Ovary (tissue), 9 donors: ENCODE results near the gene ADCK1. TPM values are rescaled to one million over a fixed set of nuclear protein-coding genes. Genes with fewer than 3 reads are reported as not detected.

Experiments used
- DNase-seq, 5 donors: peaks; one replicate each; pipeline ENCODE4 v3.0.0-alpha.2; 2019 to 2020
- H3K27ac ChIP-seq, 2 donors: fragments of 200-600 bp; one replicate each; pipeline versions ENCODE4 v1.5.1 to v1.8.0; 2019 to 2022
- H3K27me3 ChIP-seq: fragments of 200-600 bp; one replicate; pipeline ENCODE4 v1.8.0; 2022
- H3K36me3 ChIP-seq: fragments of 200-600 bp; sonication (generic); one replicate; pipeline ENCODE4 v1.5.1; 2019
- H3K4me1 ChIP-seq: one replicate; pipeline ENCODE4 v1.8.1; 2013; ENCODE audit warnings: mild to moderate bottlenecking, moderate library complexity; ENCODE audit not compliant: insufficient read depth
- H3K4me3 ChIP-seq: fragments of 200-600 bp; sonication (generic); one replicate; pipeline ENCODE4 v1.5.1; 2017
- H3K9me3 ChIP-seq, 2 donors: fragments of 200-600 bp in 1 of 2; sonication (generic) in 1 of 2; one replicate each; pipeline versions ENCODE4 v1.5.1 to v1.8.1; 2013 to 2019; ENCODE audit warnings: mild to moderate bottlenecking in 1 of 2, moderate library complexity in 1 of 2
- CTCF ChIP-seq, 3 donors: fragments of 450-650 bp in 2 of 3; fragments of 200-600 bp in 1 of 3; IDR thresholded peaks; one replicate each; pipeline versions ENCODE4 v1.5.1 to v1.8.0; 2016 to 2022; ENCODE audit warnings: antibody characterized with exemption in 3 of 3, mild to moderate bottlenecking in 1 of 3
- EP300 ChIP-seq: sonication (generic); formaldehyde crosslinking; IDR thresholded peaks from one replicate; pipeline ENCODE4 v1.6.1; 2017; ENCODE audit warnings: antibody characterized with exemption
- POLR2A ChIP-seq: fragments of 450-650 bp; IDR thresholded peaks from one replicate; pipeline ENCODE4 v1.6.1; 2017; ENCODE audit warnings: antibody characterized with exemption, mild to moderate bottlenecking, moderate library complexity
- WGBS, 3 donors: extraction: QIAGEN DNeasy Blood & Tissue Kit in 1 of 3; methylation state at CpG; one replicate each; pipeline versions ENCODE4 v1.1.5 to v1.1.7; 2013 to 2017; 5-methylcytosine and 5-hydroxymethylcytosine counted together
- intact Hi-C, 4 donors: fragments of 100-400 bp; cut with DNase I; formaldehyde crosslinking; loops; one replicate each; pipeline versions ENCODE4 v1.11.0 to v1.15.1; 2022 to 2023
- polyA plus RNA-seq, 2 donors: library from polyadenylated mRNA; stranded (reverse); fragments of 200-250 nt in 1 of 2; fragments of 350-450 nt in 1 of 2; fragmentation: Illumina TruSeq in 1 of 2; extraction: RNeasy Lipid Tissue Mini Kit (QIAGEN cat#74804) in 1 of 2; gene quantifications; one replicate each; pipeline ENCODE4 v1.2.3, GENCODE V29; 2013 to 2014
- total RNA-seq, 7 donors: library from RNA; depleted of rRNA in 2 of 7; stranded (reverse); fragments of >200 nt in 2 of 7; fragmentation: NEBNext Ultra II Directional in 3 of 7; extraction: Animal tissue kit (Norgen Biotek cat#: 25700) in 3 of 7; gene quantifications; one replicate each; pipeline versions ENCODE4 v1.1.0 to v1.2.4, GENCODE V29; 2016 to 2023
- donor health status: DM: no; HTN: no; CAD: no; lungs with moderate emphysema.
- donor health status: DM: no; HTN: no; CAD: no.
- donor health status: Bipolar disorder and iron deficiency.
- donor health status: DM: yes; HTN: yes; CAD: no.
- donor health status: DM: no; HTN: no; CAD: no.
- donor health status: DM: yes; HTN: yes; CAD: no.

ADCK1 gene
- total and polyA plus RNA-seq, 9 donors = 1.7 to 7.9 (median 6.8) TPM

- 92 to 100% (median 93%) methylated on average over 1 of the region's 1 CpG for WGBS, 3 donors
- Histone ChIP-seq H3K9me3 (no peaks in the 10 kb centered on the region), H3K27ac (no peak overlapping the region), H3K4me1 (no peaks in the 10 kb centered on the region), H3K36me3 (no peaks in the 10 kb centered on the region), H3K27me3 (no peaks in the 10 kb centered on the region), H3K4me3 (no peak overlapping the region)
- intact Hi-C loops = no loop called here
- TF ChIP-seq POLR2A = no peak
- no peak for TF ChIP-seq EP300
- TF ChIP-seq CTCF (IDR thresholded peaks at IDR 0.05) = no peak
- DNase-seq = no peak
Observed at GRCh38 chr14:77906446-77906845, 106.5 kb downstream of the ADCK1 start.

GRCh38 chr14:77908847-77909246 is 108.9 kb downstream of the ADCK1 start:
- no peak for DNase-seq

GRCh38 chr14:77909911-77910310 is 110.0 kb downstream of the ADCK1 start:
- intact Hi-C loops = no loop called here
- WGBS, 3 donors = 62 to 71% (median 67%) methylated on average over 3 of the region's 3 CpGs

More at GRCh38 chr14:77908847-77909246, 108.9 kb downstream of the ADCK1 start:
- Histone ChIP-seq H3K4me1 (no peaks in the 10 kb centered on the region), H3K9me3 (no peaks in the 10 kb centered on the region), H3K27me3 (no peaks in the 10 kb centered on the region), H3K4me3 (no peak overlapping the region), H3K36me3 (no peaks in the 10 kb centered on the region), H3K27ac (no peak overlapping the region)
- no peak for TF ChIP-seq EP300
- TF ChIP-seq CTCF (IDR thresholded peaks at IDR 0.05) = no peak
- TF ChIP-seq POLR2A = no peak
- intact Hi-C loops = no loop called here
- WGBS, 3 donors = 93 to 94% (median 93%) methylated on average over 4 of the region's 4 CpGs

GRCh38 chr14:77910506-77910905 is 110.6 kb downstream of the ADCK1 start:
- no peak overlapping the region for H3K27ac ChIP-seq
- intact Hi-C loops = no loop called here
- no peaks in the 10 kb centered on the region for H3K27me3 ChIP-seq
- TF ChIP-seq EP300 = no peak
- TF ChIP-seq POLR2A = no peak
- no peak for TF ChIP-seq CTCF (IDR thresholded peaks at IDR 0.05)
- no peaks in the 10 kb centered on the region for H3K36me3 ChIP-seq
- no peak for DNase-seq
- 84 to 90% (median 89%) methylated on average over 8 of the region's 8 CpGs for WGBS, 3 donors
- no peaks in the 10 kb centered on the region for H3K4me1 ChIP-seq
- no peak overlapping the region for H3K4me3 ChIP-seq
- no peaks in the 10 kb centered on the region for H3K9me3 ChIP-seq

More at GRCh38 chr14:77909911-77910310, 110.0 kb downstream of the ADCK1 start:
- H3K4me3 ChIP-seq = no peak overlapping the region
- no peaks in the 10 kb centered on the region for H3K9me3 ChIP-seq
- H3K27ac ChIP-seq = no peak overlapping the region
- H3K4me1 ChIP-seq = no peaks in the 10 kb centered on the region
- H3K36me3 ChIP-seq = no peaks in the 10 kb centered on the region
- DNase-seq = no peak
- no peak for TF ChIP-seq POLR2A
- no peaks in the 10 kb centered on the region for H3K27me3 ChIP-seq

- Histone ChIP-seq H3K27me3 (no peaks in the 10 kb centered on the region), H3K36me3 (no peaks in the 10 kb centered on the region), H3K4me3 (no peak overlapping the region), H3K27ac (no peak overlapping the region), H3K9me3 (no peaks in the 10 kb centered on the region), H3K4me1 (no peaks in the 10 kb centered on the region)
- WGBS, 3 donors = 83 to 88% (median 88%) methylated on average over 2 of the region's 2 CpGs
- DNase-seq = no peak
- TF ChIP-seq EP300 (no peak), CTCF (IDR thresholded peaks at IDR 0.05) (no peak), POLR2A (no peak)
- intact Hi-C loops = no loop called here
Observed at GRCh38 chr14:77911356-77911755, 111.4 kb downstream of the ADCK1 start.
